ENCODE data around the gene HERC4.

HERC4 gene

GRCh38 chr10:67875340-67876238 lies 199.5 kb downstream of the HERC4 start:
- no peak for DNase-seq
